Fibroblast of gingiva (primary cell): ENCODE data around the gene CELF2.
"Not testable (repeated sequence)": the region's sequence is repeated elsewhere in the genome, so short reads cannot be mapped to it uniquely, and the experiment has no call there.

ENCODE experiments used
- DNase-seq: peaks from one replicate; pipeline ENCODE4 v3.0.0-alpha.2; 2011; ENCODE audit warnings: low read depth

CELF2 gene

GRCh38 chr10:11097686-11098085 is 80.0 kb downstream of the CELF2 start:
- no peak for DNase-seq

- DNase-seq, result no peak
Observed at GRCh38 chr10:11098666-11099065, 81.0 kb downstream of the CELF2 start.

DNA sequence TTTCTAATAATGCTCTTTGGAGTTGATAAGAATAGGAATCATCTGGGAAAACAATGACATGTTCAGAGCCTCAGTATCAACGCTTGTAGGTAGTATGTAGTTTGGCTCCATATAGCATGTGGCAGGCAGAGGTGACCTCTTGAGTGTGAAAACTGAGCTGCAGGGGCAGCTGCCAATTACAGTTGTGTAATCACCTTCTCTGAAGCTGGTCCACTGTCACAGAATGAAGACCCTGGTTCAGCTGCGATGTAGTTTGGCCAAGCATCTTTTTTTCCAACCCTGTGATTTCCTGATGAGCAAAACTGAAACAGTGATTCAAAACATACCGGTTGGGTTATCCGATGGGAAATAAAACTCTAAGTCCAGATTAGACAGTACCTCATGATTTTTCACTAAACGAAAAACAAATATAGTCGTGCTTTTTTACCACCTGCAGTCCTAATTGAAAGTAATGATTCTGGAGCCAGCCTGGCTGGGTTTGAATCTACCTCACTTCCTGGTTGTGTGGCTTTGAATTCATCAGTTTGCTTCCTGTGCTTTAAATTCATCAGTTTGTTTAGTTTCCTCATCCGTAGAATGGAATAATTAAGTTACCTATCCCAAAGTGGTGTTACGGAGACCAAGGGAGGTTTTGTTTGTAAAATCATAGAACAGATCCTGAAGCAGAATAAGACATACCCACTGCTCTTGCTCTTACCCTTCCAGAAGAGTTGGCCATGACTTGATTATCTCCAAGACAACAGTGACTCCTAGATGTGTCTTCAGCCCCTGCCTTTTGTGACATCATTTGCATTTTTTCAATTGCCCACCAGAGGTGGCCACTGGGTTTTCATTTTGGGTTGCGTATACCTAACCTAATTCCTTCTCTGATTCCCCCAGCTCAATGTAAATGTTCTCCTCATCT is 87.4 kb downstream of the CELF2 start:
- DNase-seq, result no peak

DNA sequence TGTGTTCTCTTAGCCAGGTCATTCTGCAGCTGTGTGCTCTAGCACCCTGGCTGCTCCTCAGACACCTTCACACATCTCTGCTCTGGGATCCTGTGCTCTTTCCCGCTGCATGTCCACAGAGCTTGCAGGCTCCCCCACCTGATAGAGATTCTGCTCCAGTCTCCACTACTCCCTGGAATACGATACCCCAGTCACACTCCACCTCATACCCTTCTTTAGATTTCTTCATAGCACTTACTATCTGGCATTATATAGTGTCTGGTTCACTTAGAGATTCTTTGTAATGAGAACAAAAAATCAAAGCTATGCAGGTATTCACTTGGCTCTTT is 88.0 kb downstream of the CELF2 start:
- no peak for DNase-seq

DNA sequence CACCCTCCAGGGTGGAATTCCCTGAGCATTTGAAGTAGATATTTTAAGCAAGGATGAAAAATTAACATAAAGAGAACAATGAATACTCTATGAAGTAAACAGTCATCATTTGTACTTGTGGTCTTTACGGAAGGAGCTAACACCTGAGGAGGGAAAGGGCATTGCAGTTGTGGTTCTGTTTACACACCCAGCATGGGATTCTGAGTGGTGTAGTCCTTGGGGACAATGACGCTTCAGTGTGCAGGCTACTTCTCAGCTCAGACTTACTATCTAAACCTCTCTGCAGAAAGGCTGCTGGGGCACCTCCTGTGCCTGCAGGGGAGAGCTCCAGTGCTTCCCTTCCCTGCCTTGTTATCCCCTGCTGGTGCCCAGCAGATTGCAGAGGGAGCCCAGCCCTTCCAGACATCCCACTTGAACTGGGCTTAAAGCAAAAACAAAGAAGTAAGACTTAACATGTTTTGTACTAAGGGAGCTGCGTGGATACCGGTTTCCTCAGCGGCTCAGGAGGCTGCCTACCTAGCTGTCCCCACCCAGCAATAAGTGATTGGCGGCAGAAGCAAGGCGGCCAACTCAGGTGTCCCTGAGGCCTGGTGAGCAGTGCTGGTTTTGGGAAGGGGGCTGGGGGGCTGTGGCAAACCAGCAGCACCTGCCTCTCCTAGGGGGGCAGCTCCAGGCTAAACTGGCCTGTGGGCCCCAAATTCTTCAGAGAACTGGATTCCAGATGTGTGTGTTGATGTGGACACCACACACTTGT is 89.1 kb downstream of the CELF2 start:
- DNase-seq, result no peak

GRCh38 chr10:11107948-11108347 is 90.3 kb downstream of the CELF2 start:
- no peak for DNase-seq

- no peak for DNase-seq
Observed at GRCh38 chr10:11108356-11108755, 90.7 kb downstream of the CELF2 start.

GRCh38 chr10:11109590-11109989 is 91.9 kb downstream of the CELF2 start:
- no peak for DNase-seq

- no peak for DNase-seq
Observed at GRCh38 chr10:11110539-11110938, 92.9 kb downstream of the CELF2 start.

DNA sequence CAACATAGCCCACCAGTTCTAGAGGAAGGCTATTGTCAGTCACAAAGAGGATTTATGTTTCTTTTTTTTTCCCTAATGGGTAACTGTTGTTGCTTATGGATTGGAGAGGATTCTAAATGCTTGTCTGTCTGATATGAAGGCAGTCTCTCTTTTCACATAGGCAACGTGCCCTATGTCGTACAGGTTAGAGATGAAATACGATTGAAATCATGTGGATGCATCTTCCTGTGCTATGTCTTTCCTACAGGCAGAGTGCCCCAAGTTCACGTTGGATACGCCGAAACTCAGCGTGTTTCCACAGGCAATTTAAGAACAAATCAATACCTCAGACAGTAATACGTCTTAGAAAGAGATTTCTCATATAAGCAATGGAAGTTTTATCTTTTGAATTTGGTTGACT is 93.8 kb downstream of the CELF2 start:
- DNase-seq, result no peak

GRCh38 chr10:11112718-11113117 is 95.0 kb downstream of the CELF2 start:
- no peak for DNase-seq

DNA sequence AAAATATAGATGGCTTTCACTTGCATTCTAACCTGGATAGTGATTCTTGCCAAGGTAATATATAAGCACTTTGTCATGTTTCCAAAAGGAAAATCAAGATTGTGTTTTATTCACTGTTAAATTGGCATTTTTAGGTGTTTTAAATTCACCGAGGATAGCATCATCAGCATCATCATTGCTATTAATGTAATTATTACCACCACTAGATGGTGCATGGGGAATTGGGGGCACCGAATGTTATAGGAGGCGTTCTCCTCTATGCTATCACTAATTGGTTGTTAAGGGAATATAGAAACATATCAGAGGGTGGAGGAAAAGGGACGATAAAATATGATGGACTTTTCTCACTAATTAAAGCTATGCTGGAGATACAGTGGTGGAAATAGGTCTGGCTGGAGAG is 95.5 kb downstream of the CELF2 start:
- no peak for DNase-seq

- DNase-seq, result no peak
Observed at GRCh38 chr10:11114269-11114668, 96.6 kb downstream of the CELF2 start.

GRCh38 chr10:11115337-11115736 is 97.7 kb downstream of the CELF2 start:
- no peak for DNase-seq

DNA sequence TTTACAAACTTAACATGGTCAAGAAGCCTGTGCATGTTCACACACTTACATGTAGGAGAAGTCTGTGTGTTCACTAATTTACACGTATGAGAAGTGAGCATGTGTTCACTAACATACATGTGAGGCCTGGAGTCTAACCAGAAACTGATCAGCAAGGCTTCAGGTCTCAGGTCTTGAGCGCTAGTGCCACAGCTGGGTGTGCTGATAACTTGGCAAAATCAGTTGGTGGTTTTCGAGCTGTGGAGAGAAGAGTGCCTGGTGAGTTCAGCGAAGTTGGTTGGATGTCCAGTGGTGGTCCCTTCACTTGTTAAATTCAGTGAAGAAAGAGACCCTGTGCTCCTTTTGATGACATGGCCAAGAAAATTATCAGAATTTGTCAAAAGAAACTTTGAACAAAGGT is 98.7 kb downstream of the CELF2 start:
- DNase-seq, result no peak

DNA sequence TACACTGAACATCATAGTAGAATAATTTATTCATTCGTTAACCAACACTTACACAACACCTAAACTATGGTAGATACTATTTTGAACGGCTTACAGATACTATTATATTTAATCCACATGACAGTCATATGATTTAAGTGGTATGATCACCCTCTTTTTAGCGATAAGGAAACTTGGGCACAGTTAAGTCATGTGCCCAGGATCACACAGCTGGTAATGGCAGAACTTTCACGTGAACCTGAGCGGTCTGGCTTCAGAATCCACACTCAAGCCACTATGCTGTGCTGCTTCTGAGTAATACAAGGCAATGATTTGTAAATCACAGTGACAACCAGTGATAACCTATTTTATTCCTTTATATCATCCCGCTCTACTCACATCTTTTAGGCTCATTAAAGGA is 99.1 kb downstream of the CELF2 start:
- no peak for DNase-seq

GRCh38 chr10:11118686-11119085 is 101.0 kb downstream of the CELF2 start:
- DNase-seq, result no peak

GRCh38 chr10:11119843-11120242 is 102.2 kb downstream of the CELF2 start:
- no peak for DNase-seq

GRCh38 chr10:11120711-11121110 is 103.0 kb downstream of the CELF2 start:
- DNase-seq, result no peak

DNA sequence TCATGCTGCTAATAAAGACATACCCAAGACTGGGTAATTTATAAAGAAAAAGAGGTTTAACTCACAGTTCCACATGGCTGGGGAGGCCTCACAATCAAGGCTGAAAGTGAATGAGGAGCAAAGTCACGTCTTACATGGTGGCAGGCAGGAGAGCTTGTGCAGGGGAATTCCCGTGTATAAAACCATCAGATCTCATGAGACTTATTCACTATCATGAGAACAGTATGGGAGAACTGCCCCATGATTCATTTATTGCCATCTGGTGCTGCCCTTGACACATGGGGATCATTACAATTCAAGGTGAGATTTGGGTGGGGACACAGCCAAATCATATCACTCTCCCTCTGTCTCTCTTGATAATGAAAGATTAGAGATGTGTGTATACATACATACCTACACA is 106.2 kb downstream of the CELF2 start:
- DNase-seq, result not testable (repeated sequence)

GRCh38 chr10:11125004-11125403 is 107.3 kb downstream of the CELF2 start:
- DNase-seq, result no peak

- DNase-seq, result not testable (repeated sequence)
Observed at GRCh38 chr10:11127017-11127416, 109.3 kb downstream of the CELF2 start.

- no peak for DNase-seq
Observed at GRCh38 chr10:11131112-11131639, 113.5 kb downstream of the CELF2 start.
